Measurements from ENCODE around the gene UBE2F. TPM values are rescaled to one million over a fixed set of nuclear protein-coding genes. Genes with fewer than 3 reads are reported as not detected.

Gene UBE2F
- total RNA-seq, 1 experiment from 2014 or later: 51.2 TPM

GRCh38 chr2:237939251-237939650 is 27.6 kb upstream of the UBE2F start:
- H3K4me1 ChIP-seq (ENCODE audit: insufficient read depth, low read length, poor library complexity, severe bottlenecking): no peaks in the 10 kb centered on the region
- H3K36me3 ChIP-seq (ENCODE audit: insufficient read depth, low read length, poor library complexity, severe bottlenecking): no peaks in the 10 kb centered on the region
- peaks cover 4% of the 10 kb centered on the region for H3K9me3 ChIP-seq (ENCODE audit: low read depth, low read length, poor library complexity, severe bottlenecking)
- BruUV-seq (replicated peaks): no TSS peak
- H3K27me3 ChIP-seq (replicated peaks; ENCODE audit: insufficient read depth, low read depth, low read length, poor library complexity): no peaks in the 10 kb centered on the region
- intact Hi-C loops (cut with micrococcal nuclease; ENCODE audit: unreplicated experiment): no loop called here
- ChIA-PET CTCF (no interaction called here), POLR2A (ENCODE audit: low non-redundant PET) (interaction anchor here (0.6 kb wide), 1 partner anchor 111 kb away, joined by 3 read pairs; no protein-coding TSS in a partner anchor)
- H3K27ac ChIP-seq (ENCODE audit: low read depth, low read length, poor library complexity, severe bottlenecking): no peak overlapping the region
- H3K4me3 ChIP-seq (ENCODE audit: low read depth, low read length, poor library complexity, severe bottlenecking): no peak overlapping the region
- no peak for DNase-seq (ENCODE audit: low spot score)
- no peak for TF ChIP-seq EZH2 (IDR thresholded peaks at IDR 0.05; ENCODE audit: borderline replicate concordance, low read depth, low read length, poor library complexity, severe bottlenecking)
- no peak for TF ChIP-seq CTCF (conservative IDR thresholded peaks at IDR 0.05; ENCODE audit: low read depth, low read length)

- Histone ChIP-seq H3K4me1 (ENCODE audit: insufficient read depth, low read length, poor library complexity, severe bottlenecking) (no peaks in the 10 kb centered on the region), H3K4me3 (ENCODE audit: low read depth, low read length, poor library complexity, severe bottlenecking) (no peak overlapping the region), H3K36me3 (ENCODE audit: insufficient read depth, low read length, poor library complexity, severe bottlenecking) (no peaks in the 10 kb centered on the region), H3K9me3 (ENCODE audit: low read depth, low read length, poor library complexity, severe bottlenecking) (peaks cover 4% of the 10 kb centered on the region), H3K27ac (ENCODE audit: low read depth, low read length, poor library complexity, severe bottlenecking) (no peak overlapping the region), H3K27me3 (replicated peaks; ENCODE audit: insufficient read depth, low read depth, low read length, poor library complexity) (no peaks in the 10 kb centered on the region)
- CTCF ChIA-PET: no interaction called here
- POLR2A ChIA-PET (ENCODE audit: low non-redundant PET): no interaction called here
- no TSS peak for BruUV-seq (replicated peaks)
- no peak for TF ChIP-seq EZH2 (IDR thresholded peaks at IDR 0.05; ENCODE audit: borderline replicate concordance, low read depth, low read length, poor library complexity, severe bottlenecking)
- TF ChIP-seq CTCF (conservative IDR thresholded peaks at IDR 0.05; ENCODE audit: low read depth, low read length): no peak
- no peak for DNase-seq (ENCODE audit: low spot score)
- intact Hi-C loops (cut with micrococcal nuclease; ENCODE audit: unreplicated experiment): no loop called here
Observed at GRCh38 chr2:237940828-237941227, 26.0 kb upstream of the UBE2F start.

GRCh38 chr2:237941239-237941638 is 25.6 kb upstream of the UBE2F start:
- H3K4me3 ChIP-seq (ENCODE audit: low read depth, low read length, poor library complexity, severe bottlenecking): no peak overlapping the region
- TF ChIP-seq CTCF (conservative IDR thresholded peaks at IDR 0.05; ENCODE audit: low read depth, low read length) (no peak), EZH2 (IDR thresholded peaks at IDR 0.05; ENCODE audit: borderline replicate concordance, low read depth, low read length, poor library complexity, severe bottlenecking) (no peak)
- ChIA-PET POLR2A (ENCODE audit: low non-redundant PET) (no interaction called here), CTCF (no interaction called here)
- no peak for DNase-seq (ENCODE audit: low spot score)
- H3K4me1 ChIP-seq (ENCODE audit: insufficient read depth, low read length, poor library complexity, severe bottlenecking): no peaks in the 10 kb centered on the region
- H3K9me3 ChIP-seq (ENCODE audit: low read depth, low read length, poor library complexity, severe bottlenecking): peaks cover 4% of the 10 kb centered on the region
- H3K27me3 ChIP-seq (replicated peaks; ENCODE audit: insufficient read depth, low read depth, low read length, poor library complexity): no peaks in the 10 kb centered on the region
- intact Hi-C loops (cut with micrococcal nuclease; ENCODE audit: unreplicated experiment): no loop called here
- no peaks in the 10 kb centered on the region for H3K36me3 ChIP-seq (ENCODE audit: insufficient read depth, low read length, poor library complexity, severe bottlenecking)
- H3K27ac ChIP-seq (ENCODE audit: low read depth, low read length, poor library complexity, severe bottlenecking): no peak overlapping the region
- BruUV-seq (replicated peaks): no TSS peak

Measured in A673 (cell line).